Stimulated activated CD4-positive, alpha-beta T cell treated with anti-CD3 and anti-CD28 coated beads, TNF-alpha, amount 100 ng/mL, for 4 hours (primary cell): Measurements from ENCODE around the gene TADA3.

Experiments
- DNase-seq, 3 experiments: peaks; one replicate each; pipeline ENCODE4 v3.0.0-alpha.2; 2020; ENCODE audit warnings: low read depth in 3 of 3

Gene TADA3

DNA sequence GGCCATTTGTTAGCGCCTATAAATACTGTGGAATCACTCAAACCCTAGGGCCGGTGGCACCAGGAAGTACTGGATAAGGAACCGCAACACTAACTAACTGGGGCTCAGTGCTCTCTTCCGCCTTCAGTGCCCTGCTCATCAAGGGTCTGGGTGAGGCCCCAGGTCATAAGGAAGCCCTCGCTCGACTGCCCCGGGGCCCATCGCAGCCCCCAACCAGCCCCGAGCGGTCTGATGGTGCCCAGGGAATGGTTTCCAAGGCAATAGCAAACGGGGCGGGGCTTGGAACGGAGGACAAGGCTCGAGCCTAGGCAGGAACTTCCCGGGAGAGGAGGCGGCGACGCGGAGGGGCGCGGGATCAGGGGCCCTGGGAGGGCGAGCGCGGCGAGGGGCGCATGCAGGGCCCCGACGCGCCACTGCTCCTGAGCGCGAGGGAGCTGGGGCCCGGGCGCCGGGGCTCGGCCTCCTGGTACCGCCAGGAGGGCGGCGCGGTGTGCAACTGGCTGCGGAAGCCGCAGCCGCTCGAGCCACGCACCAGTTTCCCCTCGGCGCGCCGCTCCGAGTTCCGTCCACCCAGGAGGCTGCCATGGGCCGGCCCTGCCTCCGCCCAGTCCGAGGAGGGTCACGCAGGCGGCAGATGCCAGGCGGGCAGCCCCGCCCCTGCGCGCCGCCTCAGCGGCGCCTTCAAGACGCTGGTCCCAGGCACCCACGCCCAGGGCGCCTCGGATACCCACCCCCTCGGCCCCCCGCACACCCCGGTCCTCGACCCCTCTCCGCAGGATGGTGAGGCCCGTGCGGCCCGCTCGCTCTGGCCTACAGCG lies 17.6 kb upstream of the TADA3 start, which contains the start of gene TTLL3:
Gene TTLL3, plus strand, starts transcription at position 648 of the 818 bp plus-strand sequence. CDS start 400 bp downstream, outside the sequence.
- DNase-seq = peak in 1 of 3 experiments; percentile 28

DNA sequence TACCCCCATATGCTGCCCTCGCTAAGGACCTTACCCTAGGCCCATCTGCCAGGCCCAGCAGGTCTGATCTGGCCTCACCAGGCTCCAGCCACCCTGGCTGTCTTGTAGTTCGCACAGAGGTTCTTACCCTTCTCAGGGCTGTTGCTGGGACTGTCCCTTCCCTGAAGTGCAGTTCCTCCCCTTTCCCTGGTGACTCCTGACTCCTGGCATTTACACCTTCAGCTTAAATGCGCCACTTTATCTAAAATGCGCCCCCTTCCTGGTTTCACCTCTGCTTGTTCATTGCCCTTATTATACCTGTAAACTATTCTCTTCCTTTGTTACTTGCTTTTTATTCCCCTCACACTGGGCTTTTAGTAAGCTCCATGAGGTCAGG lies 17.0 kb upstream of the TADA3 start:
- DNase-seq = no peak

DNA sequence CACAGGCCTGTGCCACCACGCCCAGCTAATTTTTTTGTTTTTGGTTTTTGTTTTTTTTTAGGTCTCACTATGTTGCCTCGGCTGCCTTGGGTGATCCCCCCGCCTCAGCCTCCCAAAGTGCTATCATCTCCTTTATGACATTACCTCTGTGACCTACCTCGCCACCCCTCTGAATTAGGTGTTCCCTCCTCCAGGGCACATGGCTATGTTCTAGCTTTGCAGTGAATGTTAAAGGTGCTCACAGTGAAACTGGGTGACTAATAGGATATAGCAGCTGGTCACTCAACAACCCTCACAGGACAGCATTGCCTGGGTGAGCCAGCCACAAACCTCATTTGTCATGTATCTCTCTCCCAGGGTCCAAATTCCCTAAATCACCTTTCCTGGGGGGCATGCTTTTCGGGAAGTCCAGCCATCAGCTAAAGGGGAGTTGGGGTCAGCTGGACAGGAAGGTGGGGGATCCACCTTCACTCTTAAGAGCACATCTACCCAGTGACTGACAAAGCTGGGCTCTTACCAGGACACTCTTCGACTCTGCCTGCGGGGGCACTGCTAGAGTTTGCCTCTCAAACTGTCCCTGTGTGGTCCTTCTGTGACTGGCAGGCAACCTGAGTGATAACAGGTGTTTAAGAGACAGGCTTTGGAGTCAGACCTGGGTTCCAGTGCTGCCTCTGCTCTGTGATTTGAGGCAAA lies 16.2 kb upstream of the TADA3 start:
- DNase-seq = no peak

DNA sequence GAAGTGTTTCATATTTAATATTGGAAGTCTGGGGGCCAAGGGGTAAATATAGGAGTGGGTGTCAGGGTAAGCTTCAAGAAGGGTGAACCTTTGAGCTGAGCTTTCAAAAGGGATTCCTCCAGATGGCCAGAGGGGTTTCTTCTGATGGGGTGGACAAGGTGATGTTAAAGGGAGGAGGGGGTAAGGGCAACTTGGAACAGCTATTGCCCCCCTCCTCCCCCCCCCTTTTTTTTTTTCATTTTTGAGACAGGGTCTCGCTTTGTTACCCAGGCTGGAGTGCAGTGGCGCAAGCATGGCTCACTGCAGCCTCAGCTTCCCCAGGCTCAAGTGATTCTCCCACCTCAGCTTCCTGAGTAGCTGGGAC lies 15.7 kb upstream of the TADA3 start:
- no peak for DNase-seq

DNA sequence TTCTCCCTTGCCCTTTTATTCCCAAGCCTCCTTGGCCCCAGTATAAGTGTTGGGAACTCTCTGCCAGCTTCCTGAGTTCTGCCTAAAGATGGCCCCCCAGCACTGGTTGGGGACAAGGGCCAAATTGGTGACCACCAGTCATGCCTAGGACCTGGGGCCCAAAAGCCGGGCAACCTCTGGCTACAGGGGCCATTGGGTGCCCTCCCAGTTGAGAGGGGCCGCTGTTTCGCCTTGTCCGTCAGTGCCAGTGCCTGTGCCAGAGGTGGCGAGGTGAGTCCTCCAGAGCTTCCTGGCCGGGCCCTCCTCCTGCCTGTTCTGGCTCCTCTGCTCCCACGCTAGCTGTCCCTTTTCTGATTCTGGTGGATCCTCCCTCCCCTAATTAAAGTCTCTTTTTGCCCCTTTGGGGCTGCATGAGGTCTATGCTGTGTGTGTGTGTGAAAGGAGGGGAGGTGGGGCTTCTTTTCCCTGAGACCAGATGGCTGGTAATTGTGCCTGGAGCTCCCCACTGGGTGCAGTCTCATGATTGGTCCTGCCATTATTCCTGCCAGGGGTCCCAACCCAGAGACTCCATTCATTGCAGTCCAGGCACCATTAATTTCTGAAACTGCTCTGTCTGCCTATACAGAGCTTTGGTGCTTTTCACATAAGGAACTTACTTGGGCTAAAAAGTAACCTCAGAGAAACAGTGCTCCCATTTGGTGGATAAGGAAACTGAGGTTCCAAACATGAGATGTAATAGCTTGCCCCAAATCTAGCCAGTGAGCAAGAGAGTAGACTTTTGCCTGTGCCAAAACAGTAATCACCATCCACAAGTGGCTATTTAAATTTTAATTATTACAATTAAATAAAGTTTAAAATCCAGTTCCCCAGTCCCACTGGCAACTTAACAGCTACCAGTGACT lies 14.7 kb upstream of the TADA3 start:
- no peak for DNase-seq

DNA sequence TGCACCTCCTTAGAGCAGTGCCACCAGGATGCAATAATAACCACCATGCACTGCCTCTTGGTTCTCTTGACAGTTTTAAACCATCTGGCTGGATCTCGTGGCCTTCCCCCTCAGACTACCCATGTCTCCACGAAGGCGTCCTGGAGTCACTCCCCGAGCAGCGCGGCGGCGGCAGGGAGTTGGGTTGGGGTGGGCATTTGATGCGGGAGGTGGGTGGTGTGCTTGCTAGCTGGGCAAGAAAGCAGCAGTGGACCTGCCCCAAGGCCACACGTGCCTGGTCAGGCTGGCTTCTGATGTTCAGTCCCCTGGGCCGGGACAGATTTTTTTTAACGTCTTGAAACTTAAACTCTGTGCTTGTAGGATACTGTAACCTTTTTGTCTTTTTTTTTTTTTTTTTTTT lies 13.9 kb upstream of the TADA3 start:
- DNase-seq = no peak

DNA sequence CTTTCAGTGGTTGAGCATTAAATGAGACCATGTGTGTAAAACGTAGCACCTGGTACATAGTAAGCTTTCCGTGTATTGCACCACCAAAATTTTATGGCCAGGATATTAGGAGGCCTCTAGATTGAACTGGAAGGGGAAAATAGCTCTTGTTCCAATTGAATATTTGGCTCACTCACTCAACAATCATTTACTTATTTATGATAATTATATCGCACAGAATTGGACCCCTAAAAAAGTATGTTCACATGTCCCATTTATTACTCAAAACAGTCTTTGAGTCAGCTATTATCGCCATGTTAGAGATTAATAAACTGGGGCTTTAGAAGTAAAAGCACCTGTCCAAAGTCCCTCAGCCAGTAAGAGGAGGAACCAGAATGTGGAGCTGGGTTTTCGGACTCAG lies 12.7 kb upstream of the TADA3 start:
- DNase-seq = no peak

DNA sequence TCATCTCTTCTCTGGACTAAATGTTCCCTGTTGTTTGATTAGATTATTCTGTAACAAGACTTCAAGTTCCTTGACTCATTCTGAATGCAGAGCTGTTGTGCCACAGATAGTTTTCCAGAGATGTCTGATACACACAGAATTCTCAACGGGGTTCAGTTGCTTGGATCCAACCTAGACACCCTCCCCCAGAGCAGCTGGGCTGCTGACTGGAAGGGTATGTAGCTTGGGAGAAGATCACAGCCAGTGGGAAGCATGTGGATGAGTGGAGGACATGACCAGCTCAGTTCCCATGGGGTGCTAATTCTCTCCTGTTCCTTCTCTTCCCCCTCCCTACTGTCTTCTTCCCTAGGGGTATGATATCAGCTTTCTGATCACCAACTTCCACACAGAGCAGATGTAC lies 11.2 kb upstream of the TADA3 start:
- DNase-seq = no peak

DNA sequence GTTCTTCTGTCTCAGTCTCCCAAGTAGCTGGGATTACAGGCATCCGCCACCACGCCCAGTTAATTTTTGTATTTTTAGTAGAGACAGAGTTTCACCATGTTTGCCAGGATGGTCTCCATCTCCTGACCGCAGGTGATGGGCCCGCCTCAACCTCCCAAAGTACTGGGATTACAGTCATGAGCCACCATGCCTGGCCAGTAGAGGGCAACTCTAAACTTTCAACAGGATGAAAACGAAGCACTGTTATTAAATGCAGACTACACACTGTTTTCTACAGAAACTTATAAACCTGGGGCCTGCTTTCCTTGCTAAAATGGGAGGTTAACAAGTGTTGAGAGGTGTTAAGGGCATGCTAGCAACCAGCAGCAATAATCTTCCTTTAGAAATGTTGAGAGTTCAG lies 8.3 kb upstream of the TADA3 start:
- DNase-seq = no peak

DNA sequence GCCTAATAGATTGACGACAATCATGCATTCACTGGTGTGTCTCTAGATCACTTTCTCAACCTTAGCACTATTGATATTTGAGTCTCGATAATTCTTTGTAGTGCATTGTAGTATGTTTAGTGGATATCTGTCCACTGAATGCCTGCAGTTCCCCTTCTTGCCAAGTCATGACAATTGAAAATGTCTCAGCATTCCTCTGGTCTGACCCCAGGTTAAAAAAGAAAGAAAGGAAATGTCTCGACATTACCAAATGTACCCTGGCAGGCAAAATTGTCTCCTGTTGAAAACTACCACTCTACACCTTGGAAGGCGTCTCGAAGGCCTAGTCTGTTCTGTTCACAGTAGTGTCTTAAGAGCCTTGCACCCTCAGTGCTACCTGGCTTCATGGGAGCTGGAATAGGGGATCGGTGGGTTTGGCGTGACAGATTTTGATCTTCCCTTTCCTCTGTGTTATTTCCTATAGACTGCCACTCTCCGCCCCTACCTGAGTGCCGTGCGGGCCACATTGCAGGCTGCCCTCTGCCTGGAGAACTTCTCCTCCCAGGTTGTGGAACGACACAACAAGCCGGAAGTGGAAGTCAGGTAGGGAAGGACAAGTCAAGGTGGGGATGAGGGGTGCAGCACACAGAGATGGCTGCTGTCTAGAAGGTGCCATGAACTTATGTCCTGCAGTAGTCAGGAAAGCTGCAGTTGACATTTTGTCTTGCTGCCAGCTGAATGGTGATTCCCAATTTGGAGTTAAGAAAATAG lies 5.1 kb upstream of the TADA3 start:
- DNase-seq = no peak

DNA sequence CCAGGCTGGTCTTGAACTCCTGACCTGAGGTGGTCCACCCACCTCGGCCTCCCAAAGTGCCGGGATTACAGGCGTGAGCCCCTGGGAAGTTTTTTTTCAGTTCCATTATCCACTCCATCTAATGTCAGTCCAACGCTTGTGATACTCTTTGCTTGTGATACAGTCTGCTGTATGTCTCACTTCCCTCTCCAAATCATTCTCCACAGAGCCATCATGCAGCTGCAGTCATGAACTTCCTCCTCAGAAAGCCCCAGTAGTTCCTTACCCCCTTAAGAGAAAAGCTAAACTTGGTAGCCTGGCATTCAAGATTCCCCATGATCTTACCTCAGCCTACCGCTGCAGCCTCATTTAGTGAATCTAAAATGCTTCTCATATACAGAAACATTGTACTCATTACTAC lies 2.9 kb upstream of the TADA3 start:
- no peak for DNase-seq

DNA sequence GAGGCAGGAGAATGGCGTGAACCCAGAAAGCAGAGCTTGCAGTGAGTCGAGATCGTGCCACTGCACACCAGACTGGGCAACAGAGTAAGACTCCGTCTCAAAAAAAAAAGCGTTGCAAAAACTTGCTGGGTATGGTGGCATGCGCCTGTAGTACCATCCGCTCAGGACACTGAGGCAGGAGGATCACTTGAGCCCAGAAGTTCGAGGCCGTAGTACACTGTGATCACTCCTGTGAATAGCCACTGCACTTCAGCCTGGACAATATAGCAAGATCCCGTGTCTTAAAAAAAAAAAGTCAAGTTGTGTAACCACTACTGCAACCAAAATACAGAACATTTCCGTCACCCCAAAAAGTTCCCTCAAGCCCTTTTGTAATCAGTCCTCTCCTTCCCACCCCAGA lies 2.1 kb upstream of the TADA3 start:
- no peak for DNase-seq

DNA sequence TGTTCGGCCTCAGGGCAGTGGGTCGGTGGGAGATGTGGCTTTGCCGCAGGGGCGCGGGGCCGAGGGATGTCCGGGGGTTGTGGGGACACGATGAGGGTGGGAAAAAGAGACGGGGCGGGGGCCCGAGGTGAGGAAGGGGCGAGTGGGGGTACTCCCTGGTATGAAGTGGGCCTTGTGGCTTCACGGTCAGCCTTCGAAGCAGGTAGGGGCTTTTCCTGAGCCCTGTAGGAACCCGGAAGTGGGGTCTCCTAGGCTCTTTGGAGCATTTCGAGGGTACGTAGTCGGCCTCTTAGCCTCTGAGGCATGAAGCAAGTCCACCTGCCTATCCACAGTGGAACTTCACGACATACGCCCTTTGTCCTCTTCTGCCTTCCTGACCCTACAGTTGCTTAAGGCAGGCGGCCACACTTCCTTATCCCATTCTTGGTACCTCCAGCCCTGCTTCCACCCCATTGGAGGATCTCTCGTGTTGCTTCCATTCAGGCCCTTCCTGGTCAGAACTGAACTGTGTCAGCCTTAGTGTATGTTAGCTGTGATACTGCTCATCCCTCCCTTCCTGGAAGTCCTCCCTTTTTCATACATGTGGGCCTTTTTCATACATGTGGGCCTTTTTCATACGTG lies 998 bp upstream of the TADA3 start:
- no peak for DNase-seq

DNA sequence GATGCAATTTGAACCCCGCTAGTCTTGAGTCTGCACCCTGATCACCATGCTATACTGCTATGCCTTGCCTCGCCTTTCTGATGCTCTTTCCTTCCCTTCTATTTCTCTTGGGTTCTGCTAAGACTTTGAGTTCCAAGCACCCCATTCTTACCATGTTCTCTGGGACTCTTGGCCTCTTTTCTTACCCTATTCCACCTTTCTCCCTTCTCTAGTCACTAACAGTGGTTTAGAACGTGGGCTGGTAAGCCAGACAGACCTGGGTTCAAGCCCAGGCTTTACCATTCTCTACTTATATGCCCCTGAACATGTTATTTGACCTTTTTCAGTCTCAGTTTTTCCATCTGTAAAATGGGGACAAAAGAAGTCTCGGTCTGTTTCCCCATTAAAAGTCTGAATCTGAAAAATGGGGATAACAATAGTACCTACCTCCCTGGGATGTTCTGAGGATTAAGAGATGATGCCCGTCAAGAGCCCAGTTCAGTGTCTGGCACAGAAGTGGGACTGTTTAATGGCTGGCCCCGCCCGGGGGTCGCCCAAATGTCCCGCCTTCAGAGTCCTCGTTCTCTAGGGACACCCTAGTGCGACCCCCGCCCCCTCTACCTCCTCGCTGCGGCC lies 376 bp downstream of the TADA3 start:
- no peak for DNase-seq

DNA sequence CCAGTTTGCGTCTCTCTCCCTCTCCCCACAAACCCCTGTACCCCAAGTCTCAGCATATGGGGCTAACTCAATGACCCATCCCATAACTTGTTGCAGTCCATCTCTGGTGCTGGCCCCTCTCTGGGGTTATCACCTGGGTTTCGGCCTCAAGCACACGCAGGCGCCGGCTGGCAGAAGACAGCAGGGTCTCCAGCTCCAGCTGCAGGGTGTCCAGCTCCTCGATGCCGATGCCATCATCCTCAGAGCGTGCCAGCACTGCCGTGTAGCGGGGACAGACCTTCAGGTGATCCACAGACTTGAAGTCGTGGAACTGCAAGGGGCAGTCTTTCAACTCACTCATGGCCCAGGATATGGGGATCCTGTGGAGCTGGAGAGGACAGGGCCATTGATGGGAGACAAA lies 1.1 kb downstream of the TADA3 start:
- DNase-seq = no peak

DNA sequence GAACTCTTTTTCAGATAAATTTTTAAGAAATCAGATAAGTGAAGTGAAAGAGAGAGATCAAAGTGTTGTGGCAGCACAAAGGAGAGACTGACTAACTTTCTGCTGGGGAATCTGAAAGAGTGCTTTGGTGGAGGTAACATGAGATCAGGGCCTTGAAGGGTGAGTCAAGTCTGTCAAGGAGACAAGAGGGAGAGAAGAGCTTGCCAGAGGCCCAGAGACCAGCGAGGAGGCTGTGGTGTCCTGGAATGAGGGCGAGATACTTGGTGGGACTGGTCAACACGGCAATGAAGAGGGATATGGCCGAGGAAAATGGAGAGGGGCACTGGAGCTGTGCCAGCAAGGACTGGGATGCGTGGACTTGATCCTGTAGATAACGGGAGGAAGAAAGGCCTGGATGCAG lies 4.6 kb downstream of the TADA3 start:
- DNase-seq = no peak

DNA sequence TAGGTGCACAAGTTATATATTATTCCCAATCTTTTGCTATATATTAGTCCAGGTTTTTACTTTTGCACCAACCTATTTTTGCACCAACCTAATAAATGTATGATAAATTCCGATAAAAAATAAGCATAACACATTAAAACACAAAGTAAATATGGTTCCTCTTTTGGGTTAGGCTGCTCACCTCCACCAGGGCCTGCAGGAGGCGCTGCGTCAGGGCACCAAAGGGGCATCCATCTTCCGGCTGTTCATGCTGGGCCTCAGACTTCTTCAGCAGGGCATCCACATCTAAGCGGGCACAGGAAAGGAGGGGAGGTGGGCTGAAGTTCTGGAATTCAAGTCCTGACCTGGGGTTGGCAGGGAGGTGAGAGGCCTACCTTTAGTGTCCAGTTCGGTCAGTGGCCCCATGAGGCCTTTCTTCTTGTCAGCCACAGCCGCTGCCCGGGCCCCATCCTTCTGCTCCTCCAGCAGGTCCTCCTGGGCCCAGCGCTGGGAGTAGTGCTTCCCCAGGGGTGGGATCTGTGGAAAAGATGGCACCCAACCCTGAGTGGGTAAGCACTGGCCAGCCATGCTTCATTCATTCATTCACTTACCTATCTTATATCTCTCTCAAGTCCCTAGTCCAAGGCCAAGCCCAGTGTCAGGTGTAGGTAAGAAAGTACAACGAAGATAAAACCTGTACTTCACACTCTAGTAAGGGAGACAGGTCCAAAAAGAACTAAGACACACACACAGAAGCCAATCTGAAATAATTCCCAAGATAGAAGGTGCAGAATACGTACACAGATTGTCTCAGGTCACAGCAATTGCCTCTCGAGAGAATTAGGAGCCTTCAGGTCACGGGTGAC lies 5.2 kb downstream of the TADA3 start:
- no peak for DNase-seq

DNA sequence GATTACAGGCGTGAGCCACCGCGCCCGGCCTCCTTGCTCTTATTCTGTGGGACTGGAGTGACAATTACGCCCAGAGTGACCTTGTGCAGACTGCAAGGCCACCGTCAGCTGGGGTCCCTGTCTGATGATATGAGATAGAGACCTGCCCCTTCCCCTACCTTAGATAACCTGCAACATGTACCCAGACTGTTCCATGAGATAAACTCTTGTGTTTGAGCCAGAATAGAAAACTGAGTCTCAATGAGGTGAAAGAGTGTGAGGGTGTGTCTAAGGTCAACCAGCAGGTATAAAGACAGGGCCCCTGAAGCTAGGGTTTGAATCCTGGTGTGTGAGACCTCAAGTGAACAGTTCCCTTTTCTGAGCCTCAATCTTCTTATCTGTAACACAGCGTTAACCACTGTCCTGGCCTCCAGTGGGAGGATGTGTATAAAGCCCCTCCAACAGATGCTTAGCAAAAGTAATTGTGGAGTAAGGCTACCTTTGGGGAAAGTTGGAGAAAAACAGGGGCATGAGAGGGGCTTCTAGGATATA lies 6.0 kb downstream of the TADA3 start:
- no peak for DNase-seq

DNA sequence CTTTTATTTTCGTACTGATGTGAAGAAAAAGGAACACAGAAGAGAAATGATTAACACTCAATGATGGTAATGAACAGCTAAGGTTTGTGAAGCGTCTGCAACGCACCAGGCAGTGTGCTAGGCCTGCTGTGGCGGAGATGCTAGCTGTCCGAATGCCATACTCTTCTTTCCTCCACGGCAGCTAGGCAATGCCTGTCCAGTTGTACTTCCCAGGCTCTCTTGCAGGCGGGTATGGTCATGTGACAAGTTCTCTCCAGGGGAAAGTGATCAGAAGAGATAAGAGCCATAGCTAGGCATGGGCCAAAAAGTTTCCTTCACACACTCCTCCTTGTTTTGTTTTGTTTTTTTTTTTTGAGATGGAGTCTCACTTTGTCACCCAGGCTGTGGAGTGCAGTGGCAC lies 6.7 kb downstream of the TADA3 start:
- no peak for DNase-seq

DNA sequence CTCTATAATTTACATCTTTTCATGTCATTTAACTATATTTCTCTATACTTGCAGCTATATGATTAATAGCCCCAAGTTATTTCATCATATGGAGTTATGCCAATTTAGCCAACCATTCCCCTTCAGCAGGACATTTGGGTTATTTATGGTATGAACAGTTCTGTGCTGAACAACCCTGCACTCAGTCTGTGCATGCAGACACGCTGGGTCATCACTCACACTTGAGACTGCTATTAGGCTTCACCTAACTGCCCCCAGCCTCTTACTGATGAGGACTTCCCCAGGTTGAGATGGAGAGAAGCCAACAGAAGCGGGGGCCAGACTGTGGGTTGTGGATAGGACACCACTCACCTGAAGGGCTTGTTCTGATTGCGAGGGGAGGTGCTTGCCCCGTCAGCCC lies 7.3 kb downstream of the TADA3 start:
- DNase-seq = no peak
